Measurements from ENCODE around the gene PIAS1. TPM values are rescaled to one million over a fixed set of nuclear protein-coding genes. Genes with fewer than 3 reads are reported as not detected.
"Not testable (repeated sequence)": the region's sequence is repeated elsewhere in the genome, so short reads cannot be mapped to it uniquely, and the experiment has no call there.

PIAS1 gene
- total RNA-seq, 4 donors from 2014 or later: 32.6 to 59.5 (median 55.9) TPM

DNA sequence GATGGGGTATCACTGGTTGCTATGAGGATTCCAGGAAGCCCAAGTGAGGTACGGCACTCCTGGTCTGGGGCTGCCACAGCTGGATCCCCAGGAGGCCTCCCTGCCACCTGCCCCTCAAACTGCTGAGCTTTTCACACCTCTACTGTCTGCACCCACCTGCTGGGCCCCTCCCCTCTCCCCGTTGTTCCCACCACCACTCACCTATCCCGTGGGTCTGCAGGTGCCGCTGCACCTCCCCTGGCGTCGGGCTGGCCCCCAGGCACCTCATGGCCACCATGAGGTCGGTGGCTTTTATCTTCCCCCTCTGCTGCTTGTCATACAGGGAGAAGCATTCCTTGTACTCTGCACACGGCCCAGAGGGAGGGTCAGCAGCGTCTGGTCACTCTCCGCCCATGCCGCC, 145.2 kb downstream of the PIAS1 start:
- no peak for TF ChIP-seq POLR2A (IDR thresholded peaks at IDR 0.05)
- TF ChIP-seq, protein P1, sequence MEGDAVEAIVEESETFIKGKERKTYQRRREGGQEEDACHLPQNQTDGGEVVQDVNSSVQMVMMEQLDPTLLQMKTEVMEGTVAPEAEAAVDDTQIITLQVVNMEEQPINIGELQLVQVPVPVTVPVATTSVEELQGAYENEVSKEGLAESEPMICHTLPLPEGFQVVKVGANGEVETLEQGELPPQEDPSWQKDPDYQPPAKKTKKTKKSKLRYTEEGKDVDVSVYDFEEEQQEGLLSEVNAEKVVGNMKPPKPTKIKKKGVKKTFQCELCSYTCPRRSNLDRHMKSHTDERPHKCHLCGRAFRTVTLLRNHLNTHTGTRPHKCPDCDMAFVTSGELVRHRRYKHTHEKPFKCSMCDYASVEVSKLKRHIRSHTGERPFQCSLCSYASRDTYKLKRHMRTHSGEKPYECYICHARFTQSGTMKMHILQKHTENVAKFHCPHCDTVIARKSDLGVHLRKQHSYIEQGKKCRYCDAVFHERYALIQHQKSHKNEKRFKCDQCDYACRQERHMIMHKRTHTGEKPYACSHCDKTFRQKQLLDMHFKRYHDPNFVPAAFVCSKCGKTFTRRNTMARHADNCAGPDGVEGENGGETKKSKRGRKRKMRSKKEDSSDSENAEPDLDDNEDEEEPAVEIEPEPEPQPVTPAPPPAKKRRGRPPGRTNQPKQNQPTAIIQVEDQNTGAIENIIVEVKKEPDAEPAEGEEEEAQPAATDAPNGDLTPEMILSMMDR (IDR thresholded peaks at IDR 0.05): no peak
- no peak overlapping the region for H3K4me3 ChIP-seq (ENCODE audit: low read depth, poor library complexity, severe bottlenecking)
- intact Hi-C loops (cut with DNase I; ENCODE audit: low total_unique reads): no loop called here
- DNase-seq (ENCODE audit: low spot score in 2 of 2): no peak
- WGBS, 2 donors: 68 to 77% methylated on average over 11 of the region's 11 CpGs

DNA sequence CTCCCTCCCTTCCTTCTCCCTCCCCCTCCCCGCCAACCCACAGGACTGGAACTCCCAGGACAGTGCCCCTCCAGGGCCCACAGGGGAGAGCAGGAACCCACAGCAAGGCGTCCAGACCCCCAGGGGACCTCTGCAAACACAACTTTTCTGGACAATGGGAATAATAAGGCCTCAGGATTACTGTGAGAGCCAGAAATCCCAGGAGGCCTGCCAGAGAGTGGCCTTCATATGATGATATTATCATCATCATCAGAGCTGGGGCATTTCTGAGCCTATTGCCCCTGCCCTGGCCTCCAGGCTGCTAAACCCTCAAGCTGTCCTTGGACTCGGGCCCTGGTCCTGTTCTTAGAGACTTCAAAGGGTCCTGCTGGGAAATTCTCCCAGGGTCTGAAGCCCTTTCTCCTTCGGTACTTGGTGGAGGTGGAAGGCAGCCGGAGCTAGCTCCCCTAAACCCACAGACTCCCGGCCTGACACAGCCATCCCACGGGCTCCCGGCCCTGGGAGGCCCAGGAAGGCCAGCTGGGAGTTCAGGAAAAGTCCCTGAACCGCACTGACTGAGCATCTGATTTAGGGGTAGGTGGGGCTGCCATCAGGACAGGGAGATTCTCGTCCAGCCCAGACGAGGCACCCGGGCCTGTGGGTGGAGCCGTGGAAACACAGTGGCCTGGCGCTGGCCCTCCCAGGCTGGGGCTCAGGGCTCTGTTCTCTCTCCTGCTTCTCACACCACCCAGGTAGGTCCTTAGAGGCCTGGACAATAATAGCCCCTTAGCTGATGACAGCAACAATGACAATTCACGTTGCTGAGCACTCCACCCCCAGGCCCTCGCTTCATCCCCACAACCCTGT, 146.1 kb downstream of the PIAS1 start:
- no peak for DNase-seq (ENCODE audit: low spot score in 2 of 2)
- TF ChIP-seq, protein P1 (IDR thresholded peaks at IDR 0.05): no peak
- TF ChIP-seq POLR2A (IDR thresholded peaks at IDR 0.05): no peak
- H3K4me3 ChIP-seq (ENCODE audit: low read depth, poor library complexity, severe bottlenecking): no peak overlapping the region
- 73 to 76% methylated on average over 13 to 16 of the region's 16 CpGs for WGBS, 2 donors
- intact Hi-C loops (cut with DNase I; ENCODE audit: low total_unique reads): loop anchor here (5.0 kb wide), 1 partner anchor 1797 kb away; no protein-coding TSS in a partner anchor

DNA sequence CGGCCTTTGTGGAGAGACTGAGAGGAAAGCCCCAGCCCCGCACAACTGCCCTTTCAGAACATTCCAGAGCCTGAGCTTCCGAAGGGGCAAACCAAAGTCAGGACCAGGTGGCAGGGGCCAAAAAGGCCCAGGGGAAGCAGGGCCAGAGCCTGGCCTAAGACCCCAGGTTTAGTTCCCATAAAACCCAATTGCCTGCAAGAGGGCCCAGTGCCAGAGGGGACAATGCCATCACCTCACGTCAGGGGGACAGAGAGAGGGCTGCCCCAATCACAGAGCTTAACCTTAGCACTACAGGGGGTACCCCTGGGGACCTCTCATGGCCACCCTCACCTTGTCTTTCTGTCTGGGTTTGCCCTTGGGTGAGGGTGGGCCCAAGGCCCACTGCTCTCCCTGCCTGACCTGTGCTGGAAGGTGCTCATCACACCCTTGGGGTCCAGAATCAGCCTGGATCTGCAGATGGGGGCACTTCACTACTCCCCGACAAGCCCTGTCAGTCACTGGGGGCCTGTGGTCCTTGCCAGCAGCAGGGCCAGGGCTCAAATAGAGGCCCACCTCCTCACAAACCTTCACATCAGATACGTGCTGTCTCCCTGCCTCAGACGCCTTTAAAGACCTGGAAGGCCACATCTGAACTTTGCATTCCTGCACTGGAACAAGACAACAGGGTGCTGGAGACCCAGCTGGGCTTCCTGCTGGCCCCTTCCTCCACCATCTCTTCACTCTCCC, 147.2 kb downstream of the PIAS1 start:
- WGBS, 2 donors: 91 to 96% methylated on average over 6 of the region's 7 CpGs
- peak in 1 of 2 donors; percentile 70 for DNase-seq (ENCODE audit: low spot score in 2 of 2)
- intact Hi-C loops (cut with DNase I; ENCODE audit: low total_unique reads): loop anchor here (5.0 kb wide), 1 partner anchor 1796 kb away; no protein-coding TSS in a partner anchor
- TF ChIP-seq, protein P1 (IDR thresholded peaks at IDR 0.05): no peak
- no peak for TF ChIP-seq POLR2A (IDR thresholded peaks at IDR 0.05)
- no peak overlapping the region for H3K4me3 ChIP-seq (ENCODE audit: low read depth, poor library complexity, severe bottlenecking)

DNA sequence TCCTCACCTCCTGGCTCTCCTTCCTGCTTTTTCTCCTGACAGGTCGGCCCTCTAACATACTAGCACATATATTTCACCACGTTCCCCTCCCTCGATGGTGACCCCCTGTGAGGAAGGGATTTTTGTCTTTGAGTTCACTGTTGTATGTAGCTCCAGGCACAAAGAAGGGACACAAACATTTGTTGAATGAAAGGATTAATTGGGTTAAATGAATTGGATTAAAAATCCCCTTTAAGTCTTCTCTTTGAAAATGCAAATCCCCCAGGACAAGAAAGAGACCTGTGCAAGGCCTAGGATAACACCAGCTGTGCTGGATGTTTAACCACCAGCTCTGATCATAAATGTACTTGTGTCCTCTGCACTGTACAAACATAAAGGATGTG, 147.8 kb downstream of the PIAS1 start:
- no peak overlapping the region for H3K4me3 ChIP-seq (ENCODE audit: low read depth, poor library complexity, severe bottlenecking)
- no peak for TF ChIP-seq POLR2A (IDR thresholded peaks at IDR 0.05)
- TF ChIP-seq, protein P1 (IDR thresholded peaks at IDR 0.05): no peak
- WGBS, 2 donors: 68% methylated on average over 3 of the region's 3 CpGs
- intact Hi-C loops (cut with DNase I; ENCODE audit: low total_unique reads): loop anchor here (5.0 kb wide), 1 partner anchor 1795 kb away; no protein-coding TSS in a partner anchor
- no peak for DNase-seq (ENCODE audit: low spot score in 2 of 2)

DNA sequence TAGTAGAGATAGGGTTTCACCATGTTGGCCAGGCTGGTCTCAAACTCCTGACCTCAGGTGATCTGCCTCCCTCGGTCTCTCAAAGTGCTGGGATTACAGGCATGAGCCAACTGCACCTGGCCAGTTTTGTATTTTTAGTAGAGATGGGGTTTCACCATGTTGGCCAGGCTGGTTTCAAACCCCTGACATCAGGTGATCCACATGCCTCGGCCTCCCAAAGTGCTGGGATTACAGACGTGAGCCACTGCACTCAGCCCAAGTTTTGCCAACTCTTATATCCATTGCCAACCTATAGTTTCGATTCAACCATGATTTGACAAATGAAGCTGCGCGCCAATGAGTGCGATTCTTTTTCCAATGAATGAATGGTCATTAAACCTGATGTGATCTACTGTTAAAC, 148.9 kb downstream of the PIAS1 start:
- intact Hi-C loops (cut with DNase I; ENCODE audit: low total_unique reads): loop anchor here (5.0 kb wide), 1 partner anchor 1794 kb away; no protein-coding TSS in a partner anchor
- peak in 1 of 2 donors; percentile 59 for DNase-seq (ENCODE audit: low spot score in 2 of 2)
- not testable (repeated sequence) for H3K4me3 ChIP-seq (ENCODE audit: low read depth, poor library complexity, severe bottlenecking)
- WGBS, 2 donors: 95% methylated on average over 7 of the region's 7 CpGs

DNA sequence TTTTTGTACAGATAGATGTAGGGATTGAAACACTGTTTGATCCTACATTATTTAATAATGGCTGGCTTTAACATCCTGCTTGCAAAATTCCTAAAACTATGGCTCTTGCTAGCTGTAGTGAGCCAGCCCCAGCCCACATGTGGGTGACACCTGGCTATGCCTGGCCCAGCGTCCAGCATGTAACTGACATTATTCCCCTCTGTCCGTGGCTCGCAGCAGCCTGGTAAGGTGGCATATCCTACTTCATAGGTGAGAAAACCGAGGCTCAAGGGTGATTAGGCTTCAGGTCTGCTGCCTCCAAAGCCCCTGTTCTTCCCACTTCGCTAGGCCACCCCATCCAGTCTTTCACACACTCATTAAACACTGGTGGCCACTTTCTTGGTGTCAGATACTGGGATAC, 149.4 kb downstream of the PIAS1 start:
- 93 to 97% methylated on average over 5 of the region's 5 CpGs for WGBS, 2 donors
- H3K4me3 ChIP-seq (ENCODE audit: low read depth, poor library complexity, severe bottlenecking): no peak overlapping the region
- TF ChIP-seq POLR2A (IDR thresholded peaks at IDR 0.05): no peak
- TF ChIP-seq, protein P1 (IDR thresholded peaks at IDR 0.05): no peak
- peak in 1 of 2 donors; percentile 20 for DNase-seq (ENCODE audit: low spot score in 2 of 2)
- intact Hi-C loops (cut with DNase I; ENCODE audit: low total_unique reads): loop anchor here (5.0 kb wide), 1 partner anchor 1794 kb away; no protein-coding TSS in a partner anchor
